Stimulated activated memory B cell treated with anti-CD40 and anti-IgM and Interleukin-4, amounts not matched to agents 10 μg/mL and 1 μg/mL and 100 μg/mL, for 72 hours (primary cell): Measurements from ENCODE around the gene CNTFR.

Experiments used
- ATAC-seq: fragments of 150-1000 bp; cut with Tn5 transposase; 2 replicates; pipeline ENCODE4 v1.10.0; 2021
- H3K27ac Mint-ChIP-seq: one replicate; pipeline ENCODE4 v1.8.0; 2022; ENCODE audit warnings: mild to moderate bottlenecking, mixed read lengths
- H3K27me3 Mint-ChIP-seq: one replicate; pipeline ENCODE4 v1.8.0; 2022; ENCODE audit warnings: mixed read lengths
- H3K36me3 Mint-ChIP-seq: one replicate; pipeline ENCODE4 v1.8.0; 2022; ENCODE audit warnings: mixed read lengths
- H3K4me1 Mint-ChIP-seq: one replicate; pipeline ENCODE4 v1.8.0; 2022; ENCODE audit warnings: mixed read lengths
- H3K4me3 Mint-ChIP-seq: one replicate; pipeline ENCODE4 v1.8.0; 2022; ENCODE audit warnings: mild to moderate bottlenecking, moderate library complexity, mixed read lengths
- H3K9me3 Mint-ChIP-seq: one replicate; pipeline ENCODE4 v1.8.0; 2022; ENCODE audit warnings: mixed read lengths

Gene CNTFR

GRCh38 chr9:34522971-34523797 lies 66.3 kb downstream of the CNTFR start, which contains the start of gene ENHO:
TSS of gene ENHO (minus strand) at chr9:34522990. CDS start at chr9:34521695, 1,295 bp downstream.
- peaks cover 29% of the 10 kb centered on the region for H3K27me3 Mint-ChIP-seq
- H3K36me3 Mint-ChIP-seq: no peaks in the 10 kb centered on the region
- peaks cover 12% of the 10 kb centered on the region for H3K4me1 Mint-ChIP-seq
- H3K4me3 Mint-ChIP-seq: peak within 1 kb of the TSS; percentile 53
- peaks cover 2% of the 10 kb centered on the region for H3K9me3 Mint-ChIP-seq
- no peak within 1 kb of the TSS for H3K27ac Mint-ChIP-seq
- peak; percentile 96 for ATAC-seq

DNA sequence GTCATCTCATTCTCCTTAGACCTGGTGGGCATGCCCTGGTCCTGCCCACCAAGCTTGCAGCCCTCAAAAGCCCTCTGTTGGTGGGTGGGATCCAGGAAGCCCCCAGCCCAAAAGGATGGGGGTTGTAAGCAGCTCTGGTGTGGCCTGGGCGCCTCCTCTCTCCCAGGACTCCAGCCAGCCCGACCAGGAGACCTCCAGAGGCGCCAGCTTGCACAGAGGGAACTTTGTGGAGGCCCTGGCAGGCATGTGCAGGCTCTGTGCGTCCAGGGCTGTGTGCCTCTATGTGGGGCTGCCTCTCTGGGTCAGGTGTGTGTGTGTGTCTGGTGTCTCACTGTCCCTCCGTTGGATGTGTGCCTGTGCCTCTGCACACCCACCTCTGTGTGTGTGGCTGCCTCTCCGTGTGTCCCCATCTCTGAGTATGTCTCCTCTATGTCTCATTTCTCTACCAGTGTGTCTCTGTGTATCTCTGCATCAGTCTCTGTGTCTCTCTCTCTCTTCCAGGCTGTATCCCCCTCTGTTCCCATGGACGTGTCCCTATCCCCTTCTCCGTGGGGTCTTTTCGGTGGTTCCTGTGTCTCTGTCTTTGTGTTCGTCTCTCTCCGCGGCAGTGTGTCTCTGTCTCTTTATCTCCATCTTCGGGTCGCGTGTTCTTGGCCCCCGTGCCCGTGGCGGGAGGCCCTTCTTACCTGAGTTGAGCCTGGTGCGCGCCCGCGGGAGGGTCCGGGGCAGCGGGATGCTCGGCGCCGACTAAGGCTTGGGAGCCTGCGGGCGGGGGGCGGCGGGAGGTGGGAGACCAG lies 67.2 kb downstream of the CNTFR start:
- Mint-ChIP-seq H3K36me3 (no peaks in the 10 kb centered on the region), H3K4me3 (peak overlapping the region; percentile 47), H3K9me3 (no peaks in the 10 kb centered on the region), H3K27ac (no peak overlapping the region), H3K27me3 (peaks cover 29% of the 10 kb centered on the region), H3K4me1 (peaks cover 12% of the 10 kb centered on the region)
- ATAC-seq: no peak

DNA sequence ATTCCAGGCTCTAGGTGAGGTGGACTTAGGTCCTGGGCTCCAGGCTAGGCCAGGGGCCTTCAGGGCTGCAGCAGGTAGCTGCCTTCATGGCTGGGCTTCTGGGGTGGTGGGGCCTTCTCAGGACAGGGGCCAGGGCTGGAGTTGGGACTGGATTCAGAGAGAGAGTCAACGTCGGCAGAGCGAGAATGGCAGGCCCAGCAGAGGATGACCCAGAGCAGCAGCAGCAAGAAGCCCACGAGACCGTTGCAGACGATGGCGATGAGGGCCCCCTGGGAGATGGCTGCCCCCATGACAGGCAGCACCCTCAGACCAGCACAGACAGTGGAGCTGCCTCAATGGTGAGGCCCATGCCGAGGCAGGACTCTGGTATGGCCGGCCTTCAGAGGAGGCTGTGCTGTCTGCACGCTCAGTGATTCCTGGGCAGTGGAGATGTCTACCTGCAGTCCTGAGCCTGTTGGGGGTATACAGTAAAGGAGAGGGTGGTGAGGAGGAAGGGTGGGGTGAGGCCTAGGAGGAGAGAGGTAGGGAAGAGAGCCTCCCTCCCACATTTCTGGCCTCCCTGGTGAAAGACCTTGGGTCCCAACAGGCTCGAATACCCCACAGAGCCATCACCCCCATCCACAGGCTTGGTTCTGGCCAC lies 68.0 kb downstream of the CNTFR start:
- Mint-ChIP-seq H3K36me3 (no peaks in the 10 kb centered on the region), H3K27me3 (peaks cover 29% of the 10 kb centered on the region), H3K4me1 (peaks cover 12% of the 10 kb centered on the region), H3K9me3 (no peaks in the 10 kb centered on the region), H3K27ac (no peak overlapping the region), H3K4me3 (no peak overlapping the region)
- ATAC-seq: no peak

- Mint-ChIP-seq H3K9me3 (no peaks in the 10 kb centered on the region), H3K27me3 (peaks cover 26% of the 10 kb centered on the region), H3K36me3 (no peaks in the 10 kb centered on the region), H3K27ac (no peak overlapping the region), H3K4me3 (no peak overlapping the region), H3K4me1 (peaks cover 12% of the 10 kb centered on the region)
- no peak for ATAC-seq
These were observed 68.8 kb downstream of the CNTFR start for GRCh38 chr9:34520505-34521385.

DNA sequence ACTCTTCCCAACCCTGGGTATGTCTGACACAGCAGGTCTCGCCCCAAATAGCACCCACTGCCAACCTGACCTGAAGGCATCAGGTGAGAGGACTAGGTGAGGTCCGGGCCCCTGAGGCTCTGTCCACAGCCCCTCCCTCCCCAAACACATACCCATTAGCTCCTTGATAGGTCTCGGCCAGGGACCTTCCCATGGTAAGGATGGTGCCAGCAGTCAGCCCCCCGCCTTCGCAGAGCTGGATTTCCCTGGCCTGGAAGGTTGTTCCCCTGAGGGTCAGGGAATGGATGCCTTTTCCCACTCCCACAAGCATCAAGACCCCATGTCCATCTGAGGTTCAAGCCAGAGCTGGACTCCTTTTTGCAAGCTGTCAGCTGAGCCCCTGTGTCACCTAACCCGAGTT lies 69.4 kb downstream of the CNTFR start:
- no peaks in the 10 kb centered on the region for H3K36me3 Mint-ChIP-seq
- peaks cover 12% of the 10 kb centered on the region for H3K4me1 Mint-ChIP-seq
- no peak for ATAC-seq
- H3K27ac Mint-ChIP-seq: no peak overlapping the region
- peaks cover 19% of the 10 kb centered on the region for H3K27me3 Mint-ChIP-seq
- no peak overlapping the region for H3K4me3 Mint-ChIP-seq
- no peaks in the 10 kb centered on the region for H3K9me3 Mint-ChIP-seq

DNA sequence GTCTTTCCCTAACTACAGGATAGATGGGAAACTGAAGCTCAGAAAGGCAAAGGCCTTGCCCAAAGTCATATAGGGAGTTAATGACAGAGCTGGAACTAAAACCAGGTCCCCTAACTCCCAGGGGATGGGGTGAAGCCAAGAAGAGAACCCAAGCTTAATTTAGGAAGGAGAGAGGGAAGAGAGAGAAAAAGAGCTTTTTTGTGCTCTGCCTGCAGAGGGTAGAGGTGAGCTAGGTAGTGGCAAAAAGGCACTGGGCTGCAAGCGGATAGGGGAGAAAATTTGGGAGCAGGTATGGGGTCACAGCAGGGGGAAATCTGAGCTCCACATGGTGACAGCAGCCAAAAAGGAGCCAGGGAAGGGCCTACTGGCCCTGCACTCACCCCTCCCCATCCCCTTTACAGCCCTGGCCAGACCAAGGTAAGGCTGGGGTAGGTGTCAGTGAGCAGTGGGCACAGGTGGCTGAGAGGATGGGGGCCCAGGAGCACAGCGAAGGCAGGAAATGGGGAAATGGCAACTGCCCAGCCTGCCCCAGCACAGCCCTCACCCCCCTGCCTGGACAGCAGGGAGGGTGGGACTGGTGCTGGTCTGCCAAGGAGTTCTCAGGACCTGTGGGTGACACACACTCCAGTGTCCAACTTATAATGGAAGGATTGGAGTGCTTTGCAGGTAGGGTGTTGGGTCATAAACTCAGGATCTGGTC lies 70.1 kb downstream of the CNTFR start:
- peaks cover 12% of the 10 kb centered on the region for H3K4me1 Mint-ChIP-seq
- H3K27me3 Mint-ChIP-seq: peaks cover 13% of the 10 kb centered on the region
- no peaks in the 10 kb centered on the region for H3K36me3 Mint-ChIP-seq
- no peaks in the 10 kb centered on the region for H3K9me3 Mint-ChIP-seq
- H3K4me3 Mint-ChIP-seq: no peak overlapping the region
- no peak for ATAC-seq
- no peak overlapping the region for H3K27ac Mint-ChIP-seq

DNA sequence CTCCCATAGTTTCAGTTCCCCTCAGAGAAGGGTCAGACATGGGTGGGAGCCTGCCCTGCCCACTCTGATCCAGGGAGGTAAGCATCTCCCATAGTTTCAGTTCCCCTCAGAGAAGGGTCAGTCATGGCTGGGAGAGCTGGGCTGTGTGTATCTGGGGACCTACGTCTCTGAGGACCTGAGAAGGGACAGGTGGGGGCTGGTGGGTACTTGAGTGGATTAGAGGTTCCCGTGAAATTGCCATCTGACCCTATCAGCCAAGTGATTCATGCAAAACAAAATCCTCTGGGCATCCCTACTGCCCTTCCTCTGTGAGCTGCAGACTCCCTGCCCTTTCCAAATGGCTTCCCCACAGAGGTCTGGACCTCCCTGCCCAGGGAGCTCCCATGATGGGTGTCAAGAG lies 70.6 kb downstream of the CNTFR start:
- H3K36me3 Mint-ChIP-seq: no peaks in the 10 kb centered on the region
- H3K4me1 Mint-ChIP-seq: peaks cover 12% of the 10 kb centered on the region
- peaks cover 9% of the 10 kb centered on the region for H3K27me3 Mint-ChIP-seq
- no peak overlapping the region for H3K27ac Mint-ChIP-seq
- H3K4me3 Mint-ChIP-seq: no peak overlapping the region
- no peak for ATAC-seq
- no peaks in the 10 kb centered on the region for H3K9me3 Mint-ChIP-seq

- H3K27me3 Mint-ChIP-seq: peaks cover 9% of the 10 kb centered on the region
- no peak for ATAC-seq
- no peak overlapping the region for H3K27ac Mint-ChIP-seq
- H3K9me3 Mint-ChIP-seq: no peaks in the 10 kb centered on the region
- H3K4me1 Mint-ChIP-seq: peaks cover 12% of the 10 kb centered on the region
- H3K4me3 Mint-ChIP-seq: no peak overlapping the region
- H3K36me3 Mint-ChIP-seq: no peaks in the 10 kb centered on the region
These were observed 71.4 kb downstream of the CNTFR start for GRCh38 chr9:34518110-34518616.

GRCh38 chr9:34517185-34517584 lies 72.3 kb downstream of the CNTFR start:
- Mint-ChIP-seq H3K36me3 (no peaks in the 10 kb centered on the region), H3K27ac (no peak overlapping the region), H3K4me1 (peaks cover 6% of the 10 kb centered on the region), H3K4me3 (no peak overlapping the region), H3K27me3 (peaks cover 2% of the 10 kb centered on the region), H3K9me3 (no peaks in the 10 kb centered on the region)
- no peak for ATAC-seq

- no peaks in the 10 kb centered on the region for H3K36me3 Mint-ChIP-seq
- no peak overlapping the region for H3K4me3 Mint-ChIP-seq
- H3K27ac Mint-ChIP-seq: no peak overlapping the region
- H3K27me3 Mint-ChIP-seq: no peaks in the 10 kb centered on the region
- no peak for ATAC-seq
- no peaks in the 10 kb centered on the region for H3K9me3 Mint-ChIP-seq
- H3K4me1 Mint-ChIP-seq: peaks cover 5% of the 10 kb centered on the region
These were observed 73.6 kb downstream of the CNTFR start for GRCh38 chr9:34515959-34516358.

DNA sequence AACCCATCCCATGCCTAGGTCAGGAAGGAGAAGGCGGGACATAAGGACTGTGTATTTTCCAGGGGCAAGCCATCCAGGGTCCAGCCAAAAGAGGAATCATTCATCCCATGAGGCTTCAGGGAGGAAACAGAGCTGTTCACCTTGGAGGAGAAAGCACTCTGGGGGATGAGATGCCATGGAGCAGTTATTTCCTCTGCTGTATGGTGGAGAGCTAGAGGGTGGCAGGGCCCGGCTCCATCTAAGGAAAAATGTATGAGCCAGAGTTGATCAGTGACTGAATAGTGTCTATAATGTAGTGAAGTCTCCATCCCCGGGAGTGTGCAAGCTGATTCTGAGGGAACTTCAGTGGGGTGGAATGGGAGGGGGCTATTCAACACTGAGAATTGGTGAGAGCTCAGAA lies 74.7 kb downstream of the CNTFR start:
- ATAC-seq: no peak
- peaks cover 5% of the 10 kb centered on the region for H3K4me1 Mint-ChIP-seq

GRCh38 chr9:34514401-34514800 lies 75.1 kb downstream of the CNTFR start:
- Mint-ChIP-seq H3K4me3 (no peak overlapping the region), H3K9me3 (no peaks in the 10 kb centered on the region), H3K27ac (no peak overlapping the region), H3K27me3 (no peaks in the 10 kb centered on the region), H3K36me3 (no peaks in the 10 kb centered on the region), H3K4me1 (peaks cover 5% of the 10 kb centered on the region)
- ATAC-seq: no peak

More for the DNA sequence above, 74.7 kb downstream of the CNTFR start:
- Mint-ChIP-seq H3K4me3 (no peak overlapping the region), H3K9me3 (no peaks in the 10 kb centered on the region), H3K27ac (no peak overlapping the region), H3K27me3 (no peaks in the 10 kb centered on the region), H3K36me3 (no peaks in the 10 kb centered on the region)

DNA sequence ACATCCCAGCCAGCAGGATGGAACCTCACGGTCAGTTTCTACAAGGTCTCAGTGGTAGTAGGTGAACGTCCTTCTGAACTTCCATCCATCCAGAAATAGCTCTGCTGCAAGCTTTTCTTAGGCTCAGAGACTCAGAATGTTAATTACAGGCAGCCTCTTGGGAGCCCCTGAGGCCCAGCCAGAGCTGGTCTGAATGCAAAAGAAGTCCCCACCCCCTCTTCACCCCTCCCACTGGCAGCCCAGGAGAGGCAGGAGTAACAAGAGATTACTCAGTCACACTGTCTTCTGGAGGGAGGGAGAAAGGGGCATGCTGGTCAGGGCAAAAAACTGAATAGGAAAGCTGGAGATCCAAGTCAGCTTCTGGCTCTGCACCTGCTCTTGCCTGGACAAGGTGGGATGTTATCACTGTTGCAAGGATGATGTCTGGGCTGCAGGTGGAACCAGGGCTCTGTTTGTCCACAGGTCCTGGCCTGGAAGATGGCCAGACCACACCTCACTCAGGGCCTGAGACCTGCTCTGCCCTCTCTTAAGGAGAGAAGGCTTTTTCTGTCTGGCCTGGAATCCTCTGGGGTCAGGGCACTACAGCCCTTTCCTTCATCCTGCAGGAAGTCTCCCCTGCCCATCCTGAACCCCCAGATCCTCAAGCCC lies 75.8 kb downstream of the CNTFR start:
- ATAC-seq: no peak
- Mint-ChIP-seq H3K4me1 (no peaks in the 10 kb centered on the region), H3K9me3 (no peaks in the 10 kb centered on the region)

More for the DNA sequence above, 75.8 kb downstream of the CNTFR start:
- no peaks in the 10 kb centered on the region for H3K36me3 Mint-ChIP-seq
- H3K27ac Mint-ChIP-seq: no peak overlapping the region
- no peak overlapping the region for H3K4me3 Mint-ChIP-seq
- H3K27me3 Mint-ChIP-seq: no peaks in the 10 kb centered on the region
